GM12878 (cell line): Measurements from ENCODE around the gene SNX10.

Experiments used
- BRCA1 ChIP-seq: IDR thresholded peaks from 2 replicates; pipeline ENCODE4 v1.6.1; 2011; ENCODE audit warnings: low read depth, low read length, improper control_type of control experiment
- DPF2 ChIP-seq: fragments of 450-650 bp; IDR thresholded peaks from 2 replicates; pipeline ENCODE4 v1.6.1; 2017; ENCODE audit warnings: mild to moderate bottlenecking
- EP300 ChIP-seq, 2 experiments: fragments of 150-350 bp in 1 of 2; IDR thresholded peaks; 2 replicates each; pipeline ENCODE4 v1.6.1; 2011 to 2012; ENCODE audit warnings: low read depth in 2 of 2, low read length in 2 of 2, borderline replicate concordance in 1 of 2, improper control_type of control experiment in 1 of 2, inconsistent platforms in 1 of 2; ENCODE audit not compliant: control insufficient read depth in 1 of 2
- EZH2 ChIP-seq: IDR thresholded peaks from 2 replicates; pipeline ENCODE4 v1.6.1; 2012; ENCODE audit warnings: low read depth, mild to moderate bottlenecking, control low read depth, inconsistent platforms, low read length, borderline replicate concordance; ENCODE audit not compliant: control insufficient read depth
- FOXM1 ChIP-seq: IDR thresholded peaks from 2 replicates; pipeline ENCODE4 v1.6.1; 2012; ENCODE audit warnings: low read depth, mild to moderate bottlenecking, inconsistent platforms, low read length, moderate library complexity
- HCFC1 ChIP-seq: fragments of 150-350 bp; IDR thresholded peaks from 2 replicates; pipeline ENCODE4 v1.6.1; 2014; ENCODE audit warnings: low read length
- POLR2A ChIP-seq: IDR thresholded peaks from 2 replicates; pipeline ENCODE4 v1.6.1; 2011; ENCODE audit warnings: low read depth, mild to moderate bottlenecking, low read length
- RELA ChIP-seq: fragments of 450-650 bp; IDR thresholded peaks from 2 replicates; pipeline ENCODE4 v1.8.0; 2014; ENCODE audit warnings: borderline replicate concordance; ENCODE audit not compliant: partially characterized antibody
- YY1 ChIP-seq: IDR thresholded peaks from 2 replicates; pipeline ENCODE4 v1.6.1; 2011; ENCODE audit warnings: low read depth, mild to moderate bottlenecking, low read length
- TF ChIP-seq, protein P1 (sequence below): fragments of 450-650 bp; IDR thresholded peaks from 2 replicates; pipeline ENCODE4 v1.6.1; 2017; ENCODE audit warnings: mild to moderate bottlenecking, moderate library complexity
- TF ChIP-seq, protein P2 (sequence below): IDR thresholded peaks from 2 replicates; pipeline ENCODE4 v1.6.1; 2012; ENCODE audit warnings: mild to moderate bottlenecking, low read depth, low read length
- TF ChIP-seq, protein P3 (sequence below), 3 experiments: IDR thresholded peaks in 2 of 3; conservative IDR thresholded peaks in 1 of 3; 2 replicates each; pipeline ENCODE4 v1.5.1; 2011; ENCODE audit warnings: low read depth in 3 of 3, low read length in 3 of 3, mild to moderate bottlenecking in 3 of 3, control low read depth in 2 of 3, moderate library complexity in 2 of 3, inconsistent platforms in 1 of 3, mixed read lengths in 1 of 3; ENCODE audit not compliant: control insufficient read depth in 2 of 3, insufficient read depth in 1 of 3; ENCODE audit errors: extremely low read depth in 1 of 3

DNA sequence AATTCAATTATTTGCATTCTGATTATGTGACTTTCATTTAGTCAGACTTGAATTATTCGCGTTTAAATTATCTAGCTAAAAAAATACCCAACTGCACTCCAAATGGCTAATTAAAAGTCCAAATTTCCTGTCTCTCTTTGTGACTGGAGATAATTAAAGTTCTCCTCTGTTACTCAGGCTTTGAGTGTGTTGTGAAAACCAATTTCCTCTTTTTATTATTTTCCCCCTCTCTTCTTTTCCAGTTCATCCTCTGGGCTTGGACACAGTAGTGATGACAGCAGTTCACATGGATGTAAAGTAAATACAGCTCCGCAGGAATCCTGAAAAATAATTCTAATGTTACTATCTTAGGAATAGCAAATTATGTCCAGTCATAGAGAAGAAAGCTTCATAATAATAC lies 80.6 kb downstream of the SNX10 start:
- TF ChIP-seq, protein P1, sequence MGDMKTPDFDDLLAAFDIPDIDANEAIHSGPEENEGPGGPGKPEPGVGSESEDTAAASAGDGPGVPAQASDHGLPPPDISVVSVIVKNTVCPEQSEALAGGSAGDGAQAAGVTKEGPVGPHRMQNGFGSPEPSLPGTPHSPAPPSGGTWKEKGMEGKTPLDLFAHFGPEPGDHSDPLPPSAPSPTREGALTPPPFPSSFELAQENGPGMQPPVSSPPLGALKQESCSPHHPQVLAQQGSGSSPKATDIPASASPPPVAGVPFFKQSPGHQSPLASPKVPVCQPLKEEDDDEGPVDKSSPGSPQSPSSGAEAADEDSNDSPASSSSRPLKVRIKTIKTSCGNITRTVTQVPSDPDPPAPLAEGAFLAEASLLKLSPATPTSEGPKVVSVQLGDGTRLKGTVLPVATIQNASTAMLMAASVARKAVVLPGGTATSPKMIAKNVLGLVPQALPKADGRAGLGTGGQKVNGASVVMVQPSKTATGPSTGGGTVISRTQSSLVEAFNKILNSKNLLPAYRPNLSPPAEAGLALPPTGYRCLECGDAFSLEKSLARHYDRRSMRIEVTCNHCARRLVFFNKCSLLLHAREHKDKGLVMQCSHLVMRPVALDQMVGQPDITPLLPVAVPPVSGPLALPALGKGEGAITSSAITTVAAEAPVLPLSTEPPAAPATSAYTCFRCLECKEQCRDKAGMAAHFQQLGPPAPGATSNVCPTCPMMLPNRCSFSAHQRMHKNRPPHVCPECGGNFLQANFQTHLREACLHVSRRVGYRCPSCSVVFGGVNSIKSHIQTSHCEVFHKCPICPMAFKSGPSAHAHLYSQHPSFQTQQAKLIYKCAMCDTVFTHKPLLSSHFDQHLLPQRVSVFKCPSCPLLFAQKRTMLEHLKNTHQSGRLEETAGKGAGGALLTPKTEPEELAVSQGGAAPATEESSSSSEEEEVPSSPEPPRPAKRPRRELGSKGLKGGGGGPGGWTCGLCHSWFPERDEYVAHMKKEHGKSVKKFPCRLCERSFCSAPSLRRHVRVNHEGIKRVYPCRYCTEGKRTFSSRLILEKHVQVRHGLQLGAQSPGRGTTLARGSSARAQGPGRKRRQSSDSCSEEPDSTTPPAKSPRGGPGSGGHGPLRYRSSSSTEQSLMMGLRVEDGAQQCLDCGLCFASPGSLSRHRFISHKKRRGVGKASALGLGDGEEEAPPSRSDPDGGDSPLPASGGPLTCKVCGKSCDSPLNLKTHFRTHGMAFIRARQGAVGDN: no peak
- TF ChIP-seq EZH2: no peak
- TF ChIP-seq, protein P2, sequence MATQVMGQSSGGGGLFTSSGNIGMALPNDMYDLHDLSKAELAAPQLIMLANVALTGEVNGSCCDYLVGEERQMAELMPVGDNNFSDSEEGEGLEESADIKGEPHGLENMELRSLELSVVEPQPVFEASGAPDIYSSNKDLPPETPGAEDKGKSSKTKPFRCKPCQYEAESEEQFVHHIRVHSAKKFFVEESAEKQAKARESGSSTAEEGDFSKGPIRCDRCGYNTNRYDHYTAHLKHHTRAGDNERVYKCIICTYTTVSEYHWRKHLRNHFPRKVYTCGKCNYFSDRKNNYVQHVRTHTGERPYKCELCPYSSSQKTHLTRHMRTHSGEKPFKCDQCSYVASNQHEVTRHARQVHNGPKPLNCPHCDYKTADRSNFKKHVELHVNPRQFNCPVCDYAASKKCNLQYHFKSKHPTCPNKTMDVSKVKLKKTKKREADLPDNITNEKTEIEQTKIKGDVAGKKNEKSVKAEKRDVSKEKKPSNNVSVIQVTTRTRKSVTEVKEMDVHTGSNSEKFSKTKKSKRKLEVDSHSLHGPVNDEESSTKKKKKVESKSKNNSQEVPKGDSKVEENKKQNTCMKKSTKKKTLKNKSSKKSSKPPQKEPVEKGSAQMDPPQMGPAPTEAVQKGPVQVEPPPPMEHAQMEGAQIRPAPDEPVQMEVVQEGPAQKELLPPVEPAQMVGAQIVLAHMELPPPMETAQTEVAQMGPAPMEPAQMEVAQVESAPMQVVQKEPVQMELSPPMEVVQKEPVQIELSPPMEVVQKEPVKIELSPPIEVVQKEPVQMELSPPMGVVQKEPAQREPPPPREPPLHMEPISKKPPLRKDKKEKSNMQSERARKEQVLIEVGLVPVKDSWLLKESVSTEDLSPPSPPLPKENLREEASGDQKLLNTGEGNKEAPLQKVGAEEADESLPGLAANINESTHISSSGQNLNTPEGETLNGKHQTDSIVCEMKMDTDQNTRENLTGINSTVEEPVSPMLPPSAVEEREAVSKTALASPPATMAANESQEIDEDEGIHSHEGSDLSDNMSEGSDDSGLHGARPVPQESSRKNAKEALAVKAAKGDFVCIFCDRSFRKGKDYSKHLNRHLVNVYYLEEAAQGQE: no peak
- TF ChIP-seq, protein P3, sequence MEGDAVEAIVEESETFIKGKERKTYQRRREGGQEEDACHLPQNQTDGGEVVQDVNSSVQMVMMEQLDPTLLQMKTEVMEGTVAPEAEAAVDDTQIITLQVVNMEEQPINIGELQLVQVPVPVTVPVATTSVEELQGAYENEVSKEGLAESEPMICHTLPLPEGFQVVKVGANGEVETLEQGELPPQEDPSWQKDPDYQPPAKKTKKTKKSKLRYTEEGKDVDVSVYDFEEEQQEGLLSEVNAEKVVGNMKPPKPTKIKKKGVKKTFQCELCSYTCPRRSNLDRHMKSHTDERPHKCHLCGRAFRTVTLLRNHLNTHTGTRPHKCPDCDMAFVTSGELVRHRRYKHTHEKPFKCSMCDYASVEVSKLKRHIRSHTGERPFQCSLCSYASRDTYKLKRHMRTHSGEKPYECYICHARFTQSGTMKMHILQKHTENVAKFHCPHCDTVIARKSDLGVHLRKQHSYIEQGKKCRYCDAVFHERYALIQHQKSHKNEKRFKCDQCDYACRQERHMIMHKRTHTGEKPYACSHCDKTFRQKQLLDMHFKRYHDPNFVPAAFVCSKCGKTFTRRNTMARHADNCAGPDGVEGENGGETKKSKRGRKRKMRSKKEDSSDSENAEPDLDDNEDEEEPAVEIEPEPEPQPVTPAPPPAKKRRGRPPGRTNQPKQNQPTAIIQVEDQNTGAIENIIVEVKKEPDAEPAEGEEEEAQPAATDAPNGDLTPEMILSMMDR (IDR thresholded peaks at IDR 0.05 in 2 of 3, conservative IDR thresholded peaks at IDR 0.05 in 1 of 3; ENCODE audit: control insufficient read depth in 2 of 3, extremely low read depth in 1 of 3, insufficient read depth in 1 of 3, low read depth in 3 of 3, low read length in 3 of 3): no peak
- no peak for TF ChIP-seq POLR2A
- no peak for TF ChIP-seq YY1
- TF ChIP-seq HCFC1: no peak
- TF ChIP-seq DPF2: no peak
- no peak for TF ChIP-seq EP300 (IDR thresholded peaks at IDR 0.05; ENCODE audit: borderline replicate concordance in 1 of 2, control insufficient read depth in 1 of 2, low read depth in 2 of 2, low read length in 2 of 2)
- TF ChIP-seq FOXM1: no peak
- TF ChIP-seq RELA: no peak
- TF ChIP-seq BRCA1: no peak
